Kidney (tissue), 14 donors: ENCODE data around the gene SAMD13. TPM values are rescaled to one million over a fixed set of nuclear protein-coding genes. Genes with fewer than 3 reads are reported as not detected.

Experiments
- DNase-seq, 5 donors: peaks; one replicate each; pipeline ENCODE4 v3.0.0-alpha.2; 2013 to 2020
- FAIRE-seq: peaks from 2 replicates; lab custom pipeline; 2012; peaks lifted over from hg19 to GRCh38; lab: Jason Lieb, UNC
- H3K27ac ChIP-seq, 2 donors: one replicate each; pipeline ENCODE4 v1.7.0; 2013; ENCODE audit warnings: low read depth in 2 of 2, low read length in 2 of 2, inconsistent platforms in 1 of 2
- H3K27me3 ChIP-seq: one replicate; pipeline ENCODE4 v1.7.1; 2013; ENCODE audit warnings: low read length, inconsistent platforms; ENCODE audit not compliant: control insufficient read depth, insufficient read depth
- H3K36me3 ChIP-seq, 3 donors: one replicate each; pipeline versions ENCODE4 v1.7.0 to v1.7.1; 2013; ENCODE audit warnings: low read length in 3 of 3, control low read depth in 1 of 3, inconsistent platforms in 1 of 3; ENCODE audit not compliant: insufficient read depth in 3 of 3, control insufficient read depth in 2 of 3
- H3K4me1 ChIP-seq, 3 donors: one replicate each; pipeline versions ENCODE4 v1.7.0 to v1.7.1; 2013; ENCODE audit warnings: low read length in 3 of 3, inconsistent platforms in 1 of 3, low read depth in 1 of 3; ENCODE audit not compliant: control insufficient read depth in 2 of 3, insufficient read depth in 2 of 3
- H3K4me3 ChIP-seq, 3 donors: one replicate each; pipeline versions ENCODE4 v1.7.0 to v1.8.1; 2013; ENCODE audit warnings: low read length in 3 of 3, control low read depth in 1 of 3, inconsistent platforms in 1 of 3
- H3K9ac ChIP-seq, 3 donors: one replicate each; pipeline versions ENCODE4 v1.7.0 to v1.7.1; 2013; ENCODE audit warnings: low read length in 3 of 3, control low read depth in 1 of 3, inconsistent platforms in 1 of 3
- H3K9me3 ChIP-seq, 3 donors: one replicate each; pipeline versions ENCODE4 v1.7.0 to v1.7.1; 2013; ENCODE audit warnings: low read length in 3 of 3, control low read depth in 1 of 3, inconsistent platforms in 1 of 3; ENCODE audit not compliant: control insufficient read depth in 2 of 3, insufficient read depth in 1 of 3
- CTCF ChIP-seq: IDR thresholded peaks from 3 replicates; pipeline ENCODE4 v1.5.1; 2012; ENCODE audit warnings: mild to moderate bottlenecking, moderate library complexity, borderline replicate concordance; ENCODE audit not compliant: insufficient read depth; ENCODE audit errors: extremely low read depth
- intact Hi-C: fragments of 100-400 bp; cut with DNase I; formaldehyde crosslinking; loops from one replicate; pipeline ENCODE4 v1.11.1; 2022
- polyA plus RNA-seq: library from polyadenylated mRNA; stranded (reverse); fragments of 350-450 nt; fragmentation: Illumina TruSeq; extraction: RNeasy Lipid Tissue Mini Kit (QIAGEN cat#74804); gene quantifications from one replicate; pipeline ENCODE4 v1.2.3, GENCODE V29; 2014; ENCODE audit warnings: low read depth, low replicate concordance; ENCODE audit not compliant: insufficient read depth
- total RNA-seq: library from RNA; stranded (reverse); fragmentation: NEBNext Ultra II Directional; extraction: Animal tissue kit (Norgen Biotek cat#: 25700); gene quantifications from one replicate; pipeline ENCODE4 v1.2.1, GENCODE V29; 2021
- donor health status: control.
- donor health status: control.
- donor health status: control.
- donor health status: control.
- donor health status: control.
- donor health status: DM: yes; HTN: yes; CAD: no.
- donor health status: Normal renal cell carcinoma (clear cell type).

SAMD13 gene
- total and polyA plus RNA-seq, 2 donors from 2014 or later, result 2.9 to 4.5 TPM

- Histone ChIP-seq H3K9me3 (no peaks in the 10 kb centered on the region), H3K27ac (no peak overlapping the region), H3K36me3 (no peaks in the 10 kb centered on the region), H3K4me3 (no peak overlapping the region), H3K27me3 (no peaks in the 10 kb centered on the region), H3K9ac (no peak overlapping the region), H3K4me1 (no peaks in the 10 kb centered on the region)
- FAIRE-seq, result no peak
- DNase-seq, result no peak
- intact Hi-C loops, result no loop called here
- no peak for TF ChIP-seq CTCF
Observed at GRCh38 chr1:84356881-84357280, 55.4 kb downstream of the SAMD13 start.

- Histone ChIP-seq H3K4me3 (no peak overlapping the region), H3K9me3 (no peaks in the 10 kb centered on the region), H3K36me3 (no peaks in the 10 kb centered on the region), H3K9ac (no peak overlapping the region), H3K4me1 (no peaks in the 10 kb centered on the region), H3K27me3 (no peaks in the 10 kb centered on the region), H3K27ac (no peak overlapping the region)
- DNase-seq (no peak), FAIRE-seq (no peak)
- intact Hi-C loops, result no loop called here
- no peak for TF ChIP-seq CTCF
Observed at GRCh38 chr1:84358695-84359094, 57.2 kb downstream of the SAMD13 start.

GRCh38 chr1:84360316-84360715, 58.8 kb downstream of the SAMD13 start:
- Histone ChIP-seq H3K27me3 (no peaks in the 10 kb centered on the region), H3K9me3 (no peaks in the 10 kb centered on the region), H3K36me3 (no peaks in the 10 kb centered on the region), H3K27ac (no peak overlapping the region), H3K4me3 (no peak overlapping the region), H3K9ac (no peak overlapping the region), H3K4me1 (no peaks in the 10 kb centered on the region)
- no peak for FAIRE-seq
- DNase-seq, result no peak
- no peak for TF ChIP-seq CTCF
- intact Hi-C loops, result no loop called here

GRCh38 chr1:84361796-84362195, 60.3 kb downstream of the SAMD13 start:
- no peaks in the 10 kb centered on the region for H3K9me3 ChIP-seq
- no peaks in the 10 kb centered on the region for H3K4me1 ChIP-seq
- intact Hi-C loops, result no loop called here
- no peak overlapping the region for H3K4me3 ChIP-seq
- no peak for DNase-seq
- no peak overlapping the region for H3K27ac ChIP-seq
- H3K9ac ChIP-seq, result no peak overlapping the region
- H3K36me3 ChIP-seq, result no peaks in the 10 kb centered on the region
- no peak for TF ChIP-seq CTCF
- FAIRE-seq, result no peak
- H3K27me3 ChIP-seq, result no peaks in the 10 kb centered on the region
